Uterus (tissue), 4 donors: ENCODE measurements around the gene TSHZ2. TPM values are rescaled to one million over a fixed set of nuclear protein-coding genes. Genes with fewer than 3 reads are reported as not detected.

ENCODE experiments used
- DNase-seq, 2 donors: peaks; one replicate each; pipeline ENCODE4 v3.0.0-alpha.2; 2019 to 2020
- H3K27ac ChIP-seq, 2 donors: fragments of 200-600 bp; sonication (generic); 1 replicate in 1 of 2; 2 replicates in 1 of 2; pipeline ENCODE4 v1.5.1; 2016 to 2018
- H3K27me3 ChIP-seq, 2 donors: fragments of 200-600 bp; sonication (generic); one replicate each; pipeline ENCODE4 v1.5.1; 2018 to 2019; ENCODE audit warnings: control low read depth in 1 of 2
- H3K36me3 ChIP-seq, 2 donors: fragments of 200-600 bp; sonication (generic); one replicate each; pipeline ENCODE4 v1.5.1; 2019; ENCODE audit warnings: control low read depth in 1 of 2
- H3K4me1 ChIP-seq, 2 donors: fragments of 200-600 bp; sonication (generic); one replicate each; pipeline ENCODE4 v1.5.1; 2018 to 2019; ENCODE audit warnings: control low read depth in 1 of 2
- H3K4me3 ChIP-seq, 2 donors: fragments of 200-600 bp; sonication (generic); 1 replicate in 1 of 2; 2 replicates in 1 of 2; pipeline ENCODE4 v1.5.1; 2018 to 2019; ENCODE audit warnings: mild to moderate bottlenecking in 1 of 2
- H3K9me3 ChIP-seq, 2 donors: fragments of 200-600 bp; sonication (generic); one replicate each; pipeline ENCODE4 v1.5.1; 2019; ENCODE audit warnings: control low read depth in 1 of 2
- POLR2A ChIP-seq, 2 donors: fragments of 450-650 bp; IDR thresholded peaks; one replicate each; pipeline ENCODE4 v1.6.1; 2016; ENCODE audit warnings: antibody characterized with exemption in 2 of 2, mild to moderate bottlenecking in 1 of 2, moderate library complexity in 1 of 2
- intact Hi-C: fragments of 100-400 bp; cut with DNase I; formaldehyde crosslinking; loops from one replicate; pipeline ENCODE4 v1.15.1; 2023; ENCODE audit warnings: low total_unique reads
- total RNA-seq, 4 donors: library from RNA; depleted of rRNA in 3 of 4; stranded (reverse); fragments of >200 nt in 3 of 4; gene quantifications; one replicate each; pipeline versions ENCODE4 v1.1.0 to v1.2.4, GENCODE V29; 2014 to 2023
- TF ChIP-seq, protein P1 (sequence below), 4 experiments: fragments of 200-600 bp in 2 of 4; fragments of 450-650 bp in 2 of 4; sonication (generic) in 2 of 4; IDR thresholded peaks; one replicate each; pipeline ENCODE4 v1.5.1; 2016 to 2019; ENCODE audit warnings: antibody characterized with exemption in 4 of 4, mild to moderate bottlenecking in 2 of 4, moderate library complexity in 1 of 4
- donor health status: DM: yes; HTN: yes; CAD: no.

TSHZ2 gene
- total RNA-seq, 4 donors from 2014 or later, result 22.0 to 50.1 (median 33.1) TPM

DNA sequence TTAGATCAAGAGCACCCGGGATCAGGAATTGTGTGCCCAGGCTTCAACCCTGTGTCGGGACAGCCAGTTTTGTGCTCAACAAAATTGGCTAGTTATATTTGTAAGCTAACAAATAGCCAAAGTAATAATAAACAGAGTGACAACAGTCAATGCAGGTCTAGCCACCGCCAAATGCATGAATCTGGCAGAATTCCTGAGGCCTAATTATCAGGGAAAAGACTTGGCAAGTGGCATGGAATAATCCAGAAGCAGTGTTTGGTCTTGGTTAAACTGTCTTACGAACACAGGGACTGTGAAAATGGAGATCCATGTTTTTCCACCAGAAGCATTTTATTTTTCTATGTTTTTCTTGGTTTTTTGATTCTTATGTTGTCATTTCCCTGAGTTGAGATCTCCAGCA lies 352.7 kb downstream of the TSHZ2 start:
- TF ChIP-seq, protein P1, sequence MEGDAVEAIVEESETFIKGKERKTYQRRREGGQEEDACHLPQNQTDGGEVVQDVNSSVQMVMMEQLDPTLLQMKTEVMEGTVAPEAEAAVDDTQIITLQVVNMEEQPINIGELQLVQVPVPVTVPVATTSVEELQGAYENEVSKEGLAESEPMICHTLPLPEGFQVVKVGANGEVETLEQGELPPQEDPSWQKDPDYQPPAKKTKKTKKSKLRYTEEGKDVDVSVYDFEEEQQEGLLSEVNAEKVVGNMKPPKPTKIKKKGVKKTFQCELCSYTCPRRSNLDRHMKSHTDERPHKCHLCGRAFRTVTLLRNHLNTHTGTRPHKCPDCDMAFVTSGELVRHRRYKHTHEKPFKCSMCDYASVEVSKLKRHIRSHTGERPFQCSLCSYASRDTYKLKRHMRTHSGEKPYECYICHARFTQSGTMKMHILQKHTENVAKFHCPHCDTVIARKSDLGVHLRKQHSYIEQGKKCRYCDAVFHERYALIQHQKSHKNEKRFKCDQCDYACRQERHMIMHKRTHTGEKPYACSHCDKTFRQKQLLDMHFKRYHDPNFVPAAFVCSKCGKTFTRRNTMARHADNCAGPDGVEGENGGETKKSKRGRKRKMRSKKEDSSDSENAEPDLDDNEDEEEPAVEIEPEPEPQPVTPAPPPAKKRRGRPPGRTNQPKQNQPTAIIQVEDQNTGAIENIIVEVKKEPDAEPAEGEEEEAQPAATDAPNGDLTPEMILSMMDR (IDR thresholded peaks at IDR 0.05), result no peak
- no peak for TF ChIP-seq POLR2A (IDR thresholded peaks at IDR 0.05)
- Histone ChIP-seq H3K4me1 (no peaks in the 10 kb centered on the region), H3K4me3 (no peak overlapping the region), H3K9me3 (no peaks in the 10 kb centered on the region), H3K27me3 (no peaks in the 10 kb centered on the region), H3K27ac (no peak overlapping the region), H3K36me3 (no peaks in the 10 kb centered on the region)
- DNase-seq, result no peak
- intact Hi-C loops, result no loop called here

DNA sequence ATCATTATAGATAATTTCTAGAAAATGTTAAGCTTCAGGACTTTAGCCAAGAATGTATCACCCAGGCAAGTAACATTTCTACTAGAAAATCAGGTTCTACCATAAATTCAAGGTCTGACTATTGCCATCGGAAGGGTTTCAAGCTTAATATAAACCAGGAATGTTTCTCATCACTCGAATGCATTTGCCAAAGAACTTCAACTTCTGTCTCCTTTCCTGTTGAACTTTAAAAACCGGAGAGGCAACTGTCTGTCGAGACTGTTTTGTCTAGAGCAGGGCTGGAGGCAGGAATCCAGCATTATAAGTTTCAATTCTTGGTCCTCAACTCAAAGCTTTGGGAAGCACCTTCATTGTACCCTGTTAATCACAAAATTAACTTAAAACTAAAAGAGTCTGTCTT lies 356.8 kb downstream of the TSHZ2 start:
- H3K4me3 ChIP-seq, result no peak overlapping the region
- intact Hi-C loops, result no loop called here
- H3K9me3 ChIP-seq, result no peaks in the 10 kb centered on the region
- TF ChIP-seq, protein P1 (IDR thresholded peaks at IDR 0.05), result no peak
- TF ChIP-seq POLR2A (IDR thresholded peaks at IDR 0.05), result no peak
- no peak overlapping the region for H3K27ac ChIP-seq
- no peak for DNase-seq
- H3K36me3 ChIP-seq, result no peaks in the 10 kb centered on the region
- H3K27me3 ChIP-seq, result no peaks in the 10 kb centered on the region
- no peaks in the 10 kb centered on the region for H3K4me1 ChIP-seq

DNA sequence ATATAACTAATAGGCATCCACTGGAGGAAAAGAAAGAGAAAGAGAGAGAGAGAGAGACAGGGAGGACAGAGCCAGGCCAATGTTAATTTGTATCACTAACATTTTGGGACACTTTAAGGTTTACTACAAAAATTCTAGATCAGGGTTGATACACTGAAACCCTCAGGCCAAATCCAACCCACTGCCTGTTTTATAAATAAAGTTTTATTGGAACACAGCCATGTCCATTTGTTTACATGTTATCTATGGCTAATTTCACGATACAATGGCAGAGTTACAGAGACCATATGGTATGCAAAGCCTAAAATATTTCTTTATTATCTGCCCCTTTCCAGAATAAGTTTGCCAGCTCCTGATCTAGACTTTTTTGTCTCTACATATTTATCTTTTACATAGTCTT lies 357.6 kb downstream of the TSHZ2 start:
- intact Hi-C loops, result no loop called here
- no peaks in the 10 kb centered on the region for H3K4me1 ChIP-seq
- H3K27ac ChIP-seq, result no peak overlapping the region
- no peaks in the 10 kb centered on the region for H3K27me3 ChIP-seq
- DNase-seq, result no peak
- H3K4me3 ChIP-seq, result no peak overlapping the region
- no peaks in the 10 kb centered on the region for H3K36me3 ChIP-seq
- no peaks in the 10 kb centered on the region for H3K9me3 ChIP-seq
- TF ChIP-seq, protein P1 (IDR thresholded peaks at IDR 0.05), result no peak
- no peak for TF ChIP-seq POLR2A (IDR thresholded peaks at IDR 0.05)

DNA sequence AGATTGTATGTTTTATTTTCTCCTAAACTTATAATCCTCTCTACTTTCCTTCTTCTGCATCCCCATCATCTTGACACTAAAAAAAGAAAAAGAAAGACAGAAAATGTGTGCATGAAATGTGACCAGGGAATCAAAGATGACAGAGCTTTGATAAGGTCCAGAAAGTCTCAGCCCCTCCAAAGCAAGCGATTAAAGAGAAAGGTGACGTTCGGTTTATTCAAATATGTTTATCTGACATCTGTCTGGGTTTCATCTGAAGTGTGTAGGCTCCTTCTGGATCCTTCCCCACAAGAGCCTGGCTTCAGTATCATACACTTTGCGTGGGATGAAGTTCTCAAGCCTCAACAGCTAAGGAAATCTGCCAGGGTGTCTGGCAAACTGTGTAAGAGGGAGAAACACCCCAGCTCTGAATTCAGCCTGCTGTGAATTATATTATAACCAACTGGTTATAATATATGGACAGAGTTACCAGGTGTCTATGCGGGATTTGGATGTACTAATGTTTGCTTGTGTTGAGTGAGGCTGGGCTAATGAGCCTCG lies 358.5 kb downstream of the TSHZ2 start:
- Histone ChIP-seq H3K9me3 (no peaks in the 10 kb centered on the region), H3K27me3 (no peaks in the 10 kb centered on the region), H3K4me1 (no peaks in the 10 kb centered on the region), H3K27ac (peak overlapping the region in 1 of 2 donors; percentile 40), H3K4me3 (no peak overlapping the region), H3K36me3 (no peaks in the 10 kb centered on the region)
- no peak for DNase-seq
- intact Hi-C loops, result no loop called here
- TF ChIP-seq POLR2A (IDR thresholded peaks at IDR 0.05), result no peak
- TF ChIP-seq, protein P1 (IDR thresholded peaks at IDR 0.05), result no peak

DNA sequence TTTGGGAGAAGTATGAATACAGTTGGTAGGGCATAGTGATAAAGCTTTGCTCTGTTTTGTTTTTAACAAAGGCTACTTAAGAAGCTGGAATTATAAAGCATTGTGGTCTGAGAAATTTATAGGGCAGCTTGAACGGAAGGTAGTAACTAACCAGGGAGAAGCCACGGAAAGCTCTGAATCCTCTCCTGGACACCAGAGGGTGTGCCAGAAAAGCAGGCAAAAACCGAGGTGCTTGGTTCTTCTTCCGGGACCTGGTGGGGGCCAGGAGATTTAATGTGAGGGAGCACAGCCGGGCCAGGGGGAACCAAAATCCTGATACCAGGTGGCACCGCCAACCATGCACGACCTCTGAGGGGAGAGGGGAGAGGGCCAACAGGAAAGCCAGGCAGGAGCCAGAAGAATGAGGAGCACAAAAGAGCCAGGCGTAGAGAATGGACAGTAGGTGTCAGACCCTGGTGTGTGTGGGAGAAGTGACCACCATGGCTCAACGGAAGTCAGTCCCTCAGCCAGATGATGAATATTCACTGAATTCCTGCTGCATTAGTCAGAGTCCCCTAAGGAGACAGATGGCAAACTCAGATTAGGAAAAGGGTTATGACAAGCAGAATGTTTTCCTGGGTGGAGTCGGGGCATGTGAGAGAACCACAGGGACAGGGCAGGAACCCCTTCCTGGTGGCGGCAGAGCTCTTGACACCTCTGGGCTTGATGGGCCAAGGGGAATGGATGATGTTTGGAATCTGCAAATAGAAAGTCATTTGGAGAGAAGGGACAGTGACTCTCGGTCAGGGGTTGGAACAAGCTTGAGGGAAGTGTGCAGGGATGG lies 359.2 kb downstream of the TSHZ2 start:
- no peak for DNase-seq
- H3K27ac ChIP-seq, result peak overlapping the region in 1 of 2 donors; percentile 40
- H3K36me3 ChIP-seq, result no peaks in the 10 kb centered on the region
- H3K27me3 ChIP-seq, result no peaks in the 10 kb centered on the region
- H3K4me3 ChIP-seq, result no peak overlapping the region
- H3K4me1 ChIP-seq, result no peaks in the 10 kb centered on the region
- no peak for TF ChIP-seq POLR2A (IDR thresholded peaks at IDR 0.05)
- TF ChIP-seq, protein P1 (IDR thresholded peaks at IDR 0.05), result no peak
- H3K9me3 ChIP-seq, result no peaks in the 10 kb centered on the region
- intact Hi-C loops, result no loop called here
